SU-DHL-6 (cell line): ENCODE results near the gene ARSB.

ENCODE experiments used
- H2AFZ ChIP-seq: fragments of 200-600 bp; sonication (generic); 2 replicates; pipeline ENCODE4 v1.6.1; 2014; ENCODE audit warnings: low read depth, mild to moderate bottlenecking, moderate library complexity, mixed read lengths, antibody characterized with exemption, low read length; ENCODE audit not compliant: severe bottlenecking
- H3F3A ChIP-seq: fragments of 200-600 bp; shearing (Covaris generic); 2 replicates; pipeline ENCODE4 v1.6.0; 2016; ENCODE audit warnings: antibody characterized with exemption, mild to moderate bottlenecking; ENCODE audit not compliant: insufficient read depth
- H3K27ac ChIP-seq: fragments of 200-600 bp; sonication (generic); 2 replicates; pipeline ENCODE4 v1.5.1; 2016; ENCODE audit warnings: low read depth, mild to moderate bottlenecking, low read length, moderate library complexity, mixed read lengths
- H3K27me3 ChIP-seq: fragments of 200-600 bp; sonication (generic), shearing (Covaris generic); 2 replicates; pipeline ENCODE4 v1.6.0; 2014; ENCODE audit warnings: mild to moderate bottlenecking, low read length
- H3K36me3 ChIP-seq: fragments of 200-600 bp; sonication (generic); 2 replicates; pipeline ENCODE4 v1.6.1; 2014; ENCODE audit warnings: mild to moderate bottlenecking, low read length, mixed read lengths
- H3K4me2 ChIP-seq: fragments of 300-600, 200-600 bp; shearing (Covaris generic), sonication (generic); 2 replicates; pipeline ENCODE4 v1.6.0; 2014; ENCODE audit warnings: low read length, low read depth, mild to moderate bottlenecking; ENCODE audit not compliant: poor library complexity, severe bottlenecking
- H3K4me3 ChIP-seq: fragments of 200-600 bp; sonication (generic); 2 replicates; pipeline ENCODE4 v1.5.1; 2014; ENCODE audit warnings: antibody characterized with exemption, low read length, mild to moderate bottlenecking, mixed read lengths; ENCODE audit not compliant: insufficient read depth, poor library complexity, severe bottlenecking
- H3K79me2 ChIP-seq: fragments of 200-600 bp; sonication (generic); 2 replicates; pipeline ENCODE4 v1.6.1; 2014; ENCODE audit warnings: mild to moderate bottlenecking, low read length, moderate library complexity; ENCODE audit not compliant: insufficient read depth
- H3K9ac ChIP-seq: fragments of 200-600 bp; sonication (generic); 2 replicates; pipeline ENCODE4 v1.7.0; 2014; ENCODE audit warnings: mild to moderate bottlenecking, low read length
- H3K9me2 ChIP-seq: fragments of 200-600 bp; sonication (generic); replicated peaks from 2 replicates; pipeline ENCODE4 v1.6.1; 2014; ENCODE audit warnings: low read length; ENCODE audit not compliant: insufficient read depth
- H3K9me3 ChIP-seq: fragments of 200-600 bp; sonication (generic); 2 replicates; pipeline ENCODE4 v1.6.1; 2014; ENCODE audit warnings: low read length, mixed read lengths; ENCODE audit not compliant: insufficient read depth
- H4K20me1 ChIP-seq: fragments of 200-600 bp; sonication (generic); 2 replicates; pipeline ENCODE4 v1.6.1; 2014; ENCODE audit warnings: low read depth, mild to moderate bottlenecking, antibody characterized with exemption, low read length, moderate library complexity, mixed read lengths
- CTCF ChIP-seq: fragments of 200-600 bp; sonication (generic); IDR thresholded peaks from one replicate; pipeline ENCODE4 v1.5.1; 2017; ENCODE audit warnings: antibody characterized with exemption, mild to moderate bottlenecking, low read length, moderate library complexity; ENCODE audit not compliant: insufficient read depth, poor library complexity, severe bottlenecking
- EZH2phosphoT487 ChIP-seq: fragments of 200-600 bp; sonication (generic), shearing (Covaris generic); conservative IDR thresholded peaks from 2 replicates; pipeline ENCODE4 v1.6.1; 2018; ENCODE audit warnings: mild to moderate bottlenecking, antibody characterized with exemption, low read length, moderate library complexity, mixed read lengths

ARSB gene

GRCh38 chr5:78953092-78953800, 31.9 kb downstream of the ARSB start:
- no peak overlapping the region for H3K4me2 ChIP-seq
- no peaks in the 10 kb centered on the region for H3K9me2 ChIP-seq
- H3K36me3 ChIP-seq: no peaks in the 10 kb centered on the region
- no peaks in the 10 kb centered on the region for H3K27me3 ChIP-seq
- no peaks in the 10 kb centered on the region for H3F3A ChIP-seq
- H3K9ac ChIP-seq: no peak overlapping the region
- H3K4me3 ChIP-seq: no peak overlapping the region
- H2AFZ ChIP-seq: no peak overlapping the region
- no peaks in the 10 kb centered on the region for H3K9me3 ChIP-seq
- no peak overlapping the region for H3K27ac ChIP-seq
- H3K79me2 ChIP-seq: no peaks in the 10 kb centered on the region
- TF ChIP-seq CTCF: no peak
- TF ChIP-seq EZH2phosphoT487: no peak
- H4K20me1 ChIP-seq: no peaks in the 10 kb centered on the region

- TF ChIP-seq EZH2phosphoT487 (no peak), CTCF (no peak)
- Histone ChIP-seq H3F3A (no peaks in the 10 kb centered on the region), H3K9me2 (no peaks in the 10 kb centered on the region), H3K27me3 (no peaks in the 10 kb centered on the region), H3K4me2 (no peak overlapping the region), H4K20me1 (no peaks in the 10 kb centered on the region), H3K4me3 (no peak overlapping the region), H3K9me3 (no peaks in the 10 kb centered on the region), H3K79me2 (no peaks in the 10 kb centered on the region), H3K36me3 (no peaks in the 10 kb centered on the region), H2AFZ (no peak overlapping the region), H3K27ac (no peak overlapping the region), H3K9ac (no peak overlapping the region)
Observed at GRCh38 chr5:78930721-78931120, 54.4 kb downstream of the ARSB start.

GRCh38 chr5:78929833-78930232, 55.3 kb downstream of the ARSB start:
- Histone ChIP-seq H3K9me3 (no peaks in the 10 kb centered on the region), H3K4me2 (no peak overlapping the region), H2AFZ (no peak overlapping the region), H3K27me3 (no peaks in the 10 kb centered on the region), H3F3A (no peaks in the 10 kb centered on the region), H3K9ac (no peak overlapping the region), H3K36me3 (no peaks in the 10 kb centered on the region), H4K20me1 (no peaks in the 10 kb centered on the region), H3K4me3 (no peak overlapping the region), H3K27ac (no peak overlapping the region), H3K79me2 (no peaks in the 10 kb centered on the region), H3K9me2 (no peaks in the 10 kb centered on the region)
- TF ChIP-seq EZH2phosphoT487 (no peak), CTCF (no peak)
